ENCODE measurements around the gene NUP210.
A peak's percentile ranks its signal among the peaks of the same experiment; 100 is the strongest.

NUP210 gene

GRCh38 chr3:13419505-13420044, 547 bp downstream of the NUP210 start:
- Histone ChIP-seq H3K4me3 (replicated peaks; ENCODE audit: low read depth, low read length) (peak overlapping the region; percentile 76), H3K36me3 (ENCODE audit: control insufficient read depth, insufficient read depth, low read length) (peaks cover 4% of the 10 kb centered on the region; the same call in 1 of the 2 replicates), H3K27me3 (replicated peaks; ENCODE audit: control insufficient read depth, insufficient read depth, low read length) (no peaks in the 10 kb centered on the region)
- TF ChIP-seq CTCF (IDR thresholded peaks at IDR 0.05; ENCODE audit: insufficient read depth, low read length, poor library complexity, severe bottlenecking) = peak; percentile 22
- peak; percentile 76 for DNase-seq (ENCODE audit: extremely low read depth, insufficient read length)

GRCh38 chr3:13417166-13417947, 2.8 kb downstream of the NUP210 start:
- Histone ChIP-seq H3K36me3 (ENCODE audit: control insufficient read depth, insufficient read depth, low read length) (peaks cover 4% of the 10 kb centered on the region; the same call in 1 of the 2 replicates), H3K4me3 (replicated peaks; ENCODE audit: low read depth, low read length) (peak overlapping the region; percentile 76), H3K27me3 (replicated peaks; ENCODE audit: control insufficient read depth, insufficient read depth, low read length) (no peaks in the 10 kb centered on the region)
- TF ChIP-seq CTCF (IDR thresholded peaks at IDR 0.05; ENCODE audit: insufficient read depth, low read length, poor library complexity, severe bottlenecking) = no peak
- DNase-seq (ENCODE audit: extremely low read depth, insufficient read length) = no peak

- peak; percentile 60 for TF ChIP-seq CTCF (IDR thresholded peaks at IDR 0.05; ENCODE audit: insufficient read depth, low read length, poor library complexity, severe bottlenecking)
- no peak for DNase-seq (ENCODE audit: extremely low read depth, insufficient read length)
- no peaks in the 10 kb centered on the region for H3K27me3 ChIP-seq (replicated peaks; ENCODE audit: control insufficient read depth, insufficient read depth, low read length)
- peak overlapping the region; percentile 76 for H3K4me3 ChIP-seq (replicated peaks; ENCODE audit: low read depth, low read length)
- peaks cover 4% of the 10 kb centered on the region; the same call in 1 of the 2 replicates for H3K36me3 ChIP-seq (ENCODE audit: control insufficient read depth, insufficient read depth, low read length)
Observed at GRCh38 chr3:13415997-13416793, 3.9 kb downstream of the NUP210 start.

- peak overlapping the region; percentile 26 for H3K4me3 ChIP-seq (replicated peaks; ENCODE audit: low read depth, low read length)
- DNase-seq (ENCODE audit: extremely low read depth, insufficient read length) = no peak
- H3K27me3 ChIP-seq (replicated peaks; ENCODE audit: control insufficient read depth, insufficient read depth, low read length) = no peaks in the 10 kb centered on the region
- no peak for TF ChIP-seq CTCF (IDR thresholded peaks at IDR 0.05; ENCODE audit: insufficient read depth, low read length, poor library complexity, severe bottlenecking)
- peaks cover 4% of the 10 kb centered on the region for H3K36me3 ChIP-seq (ENCODE audit: control insufficient read depth, insufficient read depth, low read length)
Observed at GRCh38 chr3:13415236-13415986, 4.7 kb downstream of the NUP210 start.

GRCh38 chr3:13414040-13414729, 5.9 kb downstream of the NUP210 start:
- peaks cover 4% of the 10 kb centered on the region for H3K36me3 ChIP-seq (ENCODE audit: control insufficient read depth, insufficient read depth, low read length)
- no peaks in the 10 kb centered on the region for H3K27me3 ChIP-seq (replicated peaks; ENCODE audit: control insufficient read depth, insufficient read depth, low read length)
- no peak for TF ChIP-seq CTCF (IDR thresholded peaks at IDR 0.05; ENCODE audit: insufficient read depth, low read length, poor library complexity, severe bottlenecking)
- peak; percentile 90 for DNase-seq (ENCODE audit: extremely low read depth, insufficient read length)
- H3K4me3 ChIP-seq (replicated peaks; ENCODE audit: low read depth, low read length) = peak overlapping the region; percentile 31
